ENCODE results near the gene RERE.

RERE gene

GRCh38 chr1:8419861-8420260, 397.6 kb downstream of the RERE start:
- ChIA-PET POLR2A (no interaction called here), CTCF (no interaction called here)
- H3K4me3 ChIP-seq (ENCODE audit: low read depth, low read length): no peak overlapping the region
- no peaks in the 10 kb centered on the region for H3K9me3 ChIP-seq (ENCODE audit: control insufficient read depth, insufficient read depth, low read depth, low read length)
- H3K27ac ChIP-seq (ENCODE audit: extremely low read depth, low read depth, low read length): no peak overlapping the region
- peaks cover 17% of the 10 kb centered on the region; the same call in 1 of the 2 replicates for H3K4me1 ChIP-seq (ENCODE audit: control insufficient read depth, insufficient read depth, low read length)
- H3K36me3 ChIP-seq (ENCODE audit: control insufficient read depth in 2 of 2, insufficient read depth in 1 of 2, low read length in 2 of 2): peaks cover 0 to 36% of the 10 kb centered on the region in 2 experiments; a peak in 2 of 3 replicates
- TF ChIP-seq SALL2 (tag by site-specific recombination; IDR thresholded peaks at IDR 0.05; ENCODE audit: borderline replicate concordance) (no peak), ZFHX2 (tag by site-specific recombination; conservative IDR thresholded peaks at IDR 0.05) (no peak), ZNF354C (tag by site-specific recombination; IDR thresholded peaks at IDR 0.05; ENCODE audit: borderline replicate concordance, low read depth) (no peak), ZNF596 (tag by site-specific recombination; IDR thresholded peaks at IDR 0.05) (no peak), ZNF157 (tag by site-specific recombination; IDR thresholded peaks at IDR 0.05) (no peak), ZNF571 (tag by site-specific recombination; IDR thresholded peaks at IDR 0.05) (no peak), ZNF211 (tag by site-specific recombination; IDR thresholded peaks at IDR 0.05; ENCODE audit: low read depth) (no peak), ZNF777 (tag by site-specific recombination; IDR thresholded peaks at IDR 0.05; ENCODE audit: borderline replicate concordance) (no peak), ZNF19 (tag by site-specific recombination; IDR thresholded peaks at IDR 0.05; ENCODE audit: low read depth) (no peak), ZNF214 (tag by site-specific recombination; IDR thresholded peaks at IDR 0.05; ENCODE audit: borderline replicate concordance) (no peak), ZNF514 (tag by site-specific recombination; IDR thresholded peaks at IDR 0.05) (no peak), ZNF623 (tag by site-specific recombination; IDR thresholded peaks at IDR 0.05) (no peak), RBAK (tag by site-specific recombination; IDR thresholded peaks at IDR 0.05) (no peak), ZNF626 (tag by site-specific recombination; IDR thresholded peaks at IDR 0.05) (no peak), GLI2 (tag by site-specific recombination; IDR thresholded peaks at IDR 0.05; ENCODE audit: borderline replicate concordance, low read depth) (no peak), REPIN1 (tag by site-specific recombination; IDR thresholded peaks at IDR 0.05; ENCODE audit: low read depth) (no peak), KLF1 (tag by site-specific recombination; IDR thresholded peaks at IDR 0.05) (no peak), ZNF2 (tag by site-specific recombination; IDR thresholded peaks at IDR 0.05) (no peak)
- TF ChIP-seq, protein P1, sequence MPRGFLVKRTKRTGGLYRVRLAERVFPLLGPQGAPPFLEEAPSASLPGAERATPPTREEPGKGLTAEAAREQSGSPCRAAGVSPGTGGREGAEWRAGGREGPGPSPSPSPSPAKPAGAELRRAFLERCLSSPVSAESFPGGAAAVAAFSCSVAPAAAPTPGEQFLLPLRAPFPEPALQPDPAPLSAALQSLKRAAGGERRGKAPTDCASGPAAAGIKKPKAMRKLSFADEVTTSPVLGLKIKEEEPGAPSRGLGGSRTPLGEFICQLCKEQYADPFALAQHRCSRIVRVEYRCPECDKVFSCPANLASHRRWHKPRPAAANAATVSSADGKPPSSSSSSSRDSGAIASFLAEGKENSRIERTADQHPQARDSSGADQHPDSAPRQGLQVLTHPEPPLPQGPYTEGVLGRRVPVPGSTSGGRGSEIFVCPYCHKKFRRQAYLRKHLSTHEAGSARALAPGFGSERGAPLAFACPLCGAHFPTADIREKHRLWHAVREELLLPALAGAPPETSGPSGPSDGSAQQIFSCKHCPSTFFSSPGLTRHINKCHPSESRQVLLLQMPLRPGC (tag by site-specific recombination; IDR thresholded peaks at IDR 0.05): no peak
- TF ChIP-seq, protein P2, sequence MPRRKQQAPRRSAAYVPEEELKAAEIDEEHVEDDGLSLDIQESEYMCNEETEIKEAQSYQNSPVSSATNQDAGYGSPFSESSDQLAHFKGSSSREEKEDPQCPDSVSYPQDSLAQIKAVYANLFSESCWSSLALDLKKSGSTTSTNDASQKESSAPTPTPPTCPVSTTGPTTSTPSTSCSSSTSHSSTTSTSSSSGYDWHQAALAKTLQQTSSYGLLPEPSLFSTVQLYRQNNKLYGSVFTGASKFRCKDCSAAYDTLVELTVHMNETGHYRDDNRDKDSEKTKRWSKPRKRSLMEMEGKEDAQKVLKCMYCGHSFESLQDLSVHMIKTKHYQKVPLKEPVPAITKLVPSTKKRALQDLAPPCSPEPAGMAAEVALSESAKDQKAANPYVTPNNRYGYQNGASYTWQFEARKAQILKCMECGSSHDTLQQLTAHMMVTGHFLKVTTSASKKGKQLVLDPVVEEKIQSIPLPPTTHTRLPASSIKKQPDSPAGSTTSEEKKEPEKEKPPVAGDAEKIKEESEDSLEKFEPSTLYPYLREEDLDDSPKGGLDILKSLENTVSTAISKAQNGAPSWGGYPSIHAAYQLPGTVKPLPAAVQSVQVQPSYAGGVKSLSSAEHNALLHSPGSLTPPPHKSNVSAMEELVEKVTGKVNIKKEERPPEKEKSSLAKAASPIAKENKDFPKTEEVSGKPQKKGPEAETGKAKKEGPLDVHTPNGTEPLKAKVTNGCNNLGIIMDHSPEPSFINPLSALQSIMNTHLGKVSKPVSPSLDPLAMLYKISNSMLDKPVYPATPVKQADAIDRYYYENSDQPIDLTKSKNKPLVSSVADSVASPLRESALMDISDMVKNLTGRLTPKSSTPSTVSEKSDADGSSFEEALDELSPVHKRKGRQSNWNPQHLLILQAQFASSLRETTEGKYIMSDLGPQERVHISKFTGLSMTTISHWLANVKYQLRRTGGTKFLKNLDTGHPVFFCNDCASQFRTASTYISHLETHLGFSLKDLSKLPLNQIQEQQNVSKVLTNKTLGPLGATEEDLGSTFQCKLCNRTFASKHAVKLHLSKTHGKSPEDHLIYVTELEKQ (tag by site-specific recombination; IDR thresholded peaks at IDR 0.05; ENCODE audit: borderline replicate concordance): no peak

DNA sequence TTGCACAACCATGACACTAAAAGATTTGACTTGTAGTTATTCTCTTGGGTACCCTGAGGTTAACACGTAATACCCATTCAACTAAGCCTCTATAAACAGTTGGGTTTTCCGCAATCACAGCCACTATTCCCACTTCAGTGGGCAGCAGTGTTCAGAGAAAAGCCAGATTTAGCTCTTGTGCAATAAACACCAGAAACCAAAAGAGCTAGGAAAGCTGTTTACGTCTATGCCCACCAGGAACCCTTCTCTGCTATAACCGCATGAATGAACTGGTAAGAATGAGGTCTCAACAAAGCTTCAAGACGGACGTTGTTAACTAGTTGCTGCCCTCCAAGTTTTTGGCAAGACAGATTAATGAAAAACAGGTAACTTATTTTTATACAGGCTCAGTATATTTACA, 398.3 kb downstream of the RERE start:
- POLR2A ChIA-PET: no interaction called here
- H3K4me1 ChIP-seq (ENCODE audit: control insufficient read depth, insufficient read depth, low read length): peaks cover 20% of the 10 kb centered on the region; the same call in 1 of the 2 replicates

More for the DNA sequence above, 398.3 kb downstream of the RERE start:
- no peak overlapping the region for H3K4me3 ChIP-seq (ENCODE audit: low read depth, low read length)
- TF ChIP-seq ZNF48 (tag by site-specific recombination; IDR thresholded peaks at IDR 0.05) (no peak), ZNF645 (tag by site-specific recombination; IDR thresholded peaks at IDR 0.05) (no peak), REPIN1 (tag by site-specific recombination; IDR thresholded peaks at IDR 0.05; ENCODE audit: low read depth) (no peak), GFI1B (tag by site-specific recombination; IDR thresholded peaks at IDR 0.05) (peak; percentile 97), ZNF707 (tag by site-specific recombination; IDR thresholded peaks at IDR 0.05) (no peak), ZNF16 (tag by site-specific recombination; IDR thresholded peaks at IDR 0.05; ENCODE audit: low read depth) (no peak)
- CTCF ChIA-PET: no interaction called here
- no peaks in the 10 kb centered on the region for H3K9me3 ChIP-seq (ENCODE audit: control insufficient read depth, insufficient read depth, low read depth, low read length)
- H3K27ac ChIP-seq (ENCODE audit: extremely low read depth, low read depth, low read length): no peak overlapping the region
- H3K36me3 ChIP-seq (ENCODE audit: control insufficient read depth in 2 of 2, insufficient read depth in 1 of 2, low read length in 2 of 2): peaks cover 3 to 36% of the 10 kb centered on the region in 2 experiments

Data from HEK293 (cell line).